Astrocyte of the spinal cord (primary cell): ENCODE measurements around the gene PSEN1.
A peak's percentile ranks its signal among the peaks of the same experiment; 100 is the strongest.
"Not testable (repeated sequence)": the region's sequence is repeated elsewhere in the genome, so short reads cannot be mapped to it uniquely, and the experiment has no call there.

ENCODE experiments used
- DNase-seq: peaks from one replicate; pipeline ENCODE4 v3.0.0; 2011; ENCODE audit warnings: low read depth, low spot score
- H3K4me3 ChIP-seq: 2 replicates; pipeline ENCODE4 v1.5.1; 2011; ENCODE audit warnings: low read depth, mild to moderate bottlenecking, low read length, moderate library complexity
- CTCF ChIP-seq: IDR thresholded peaks from 2 replicates; pipeline ENCODE4 v1.5.1; 2012; ENCODE audit warnings: low read depth, mild to moderate bottlenecking, low read length, inconsistent platforms
- in situ Hi-C: cut with HindIII; loops from 2 replicates; pipeline ENCODE4 v1.10.0; 2017; ENCODE audit warnings: low sequenced_read_pairs

The PSEN1 gene

DNA sequence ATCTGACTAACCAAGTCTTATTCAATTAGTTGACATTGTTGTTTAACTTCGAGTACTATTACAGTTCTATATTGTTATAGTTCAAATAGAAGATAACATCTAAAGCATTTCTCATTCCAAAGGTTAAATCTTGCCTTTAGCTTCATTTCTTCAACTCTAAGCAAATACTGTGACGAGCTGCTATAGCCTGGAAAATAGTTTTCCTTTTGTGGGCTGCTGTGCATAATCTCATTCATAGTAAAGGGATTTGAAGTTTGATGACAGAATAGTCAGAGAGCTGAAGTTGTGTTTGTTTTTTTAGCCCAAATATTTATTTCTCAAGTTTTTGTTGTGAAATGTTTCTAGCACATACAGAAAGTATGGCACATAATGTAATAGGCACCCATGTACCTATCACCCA, 13.4 kb downstream of the PSEN1 start:
- no peak for DNase-seq
- in situ Hi-C loops, result no loop called here
- no peak for TF ChIP-seq CTCF
- H3K4me3 ChIP-seq, result no peak overlapping the region

- DNase-seq, result peak; percentile 37
- H3K4me3 ChIP-seq, result no peak overlapping the region
Observed at GRCh38 chr14:73153272-73153671, 17.0 kb downstream of the PSEN1 start.

GRCh38 chr14:73162251-73162650, 25.9 kb downstream of the PSEN1 start:
- no peak for TF ChIP-seq CTCF
- in situ Hi-C loops, result no loop called here
- no peak for DNase-seq
- no peak overlapping the region for H3K4me3 ChIP-seq

More at GRCh38 chr14:73153272-73153671, 17.0 kb downstream of the PSEN1 start:
- no peak for TF ChIP-seq CTCF
- in situ Hi-C loops, result no loop called here

GRCh38 chr14:73166399-73166798, 30.1 kb downstream of the PSEN1 start:
- in situ Hi-C loops, result no loop called here
- DNase-seq, result no peak
- H3K4me3 ChIP-seq, result no peak overlapping the region
- no peak for TF ChIP-seq CTCF

GRCh38 chr14:73167727-73168126, 31.4 kb downstream of the PSEN1 start:
- no peak for TF ChIP-seq CTCF
- H3K4me3 ChIP-seq, result no peak overlapping the region
- in situ Hi-C loops, result no loop called here
- DNase-seq, result no peak

DNA sequence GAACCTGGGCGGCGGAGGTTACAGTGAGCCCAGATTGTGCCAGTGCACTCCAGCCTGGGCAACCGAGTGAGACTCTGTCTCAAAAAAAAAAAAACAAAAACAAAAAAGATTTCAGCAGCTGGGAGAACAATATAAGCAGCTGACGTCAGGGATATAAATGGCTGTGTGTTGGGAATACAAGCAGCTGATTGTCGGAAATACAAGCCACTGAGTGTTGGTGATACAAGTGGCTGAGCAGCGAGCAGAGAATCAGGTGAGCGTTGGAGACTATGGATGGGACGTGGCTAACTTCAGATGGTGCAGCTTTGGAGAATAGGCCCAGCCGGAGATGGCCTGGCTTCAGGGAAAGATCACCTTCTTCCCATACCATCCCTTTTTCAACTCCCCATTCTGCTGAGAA, 32.0 kb downstream of the PSEN1 start:
- TF ChIP-seq CTCF, result no peak

DNA sequence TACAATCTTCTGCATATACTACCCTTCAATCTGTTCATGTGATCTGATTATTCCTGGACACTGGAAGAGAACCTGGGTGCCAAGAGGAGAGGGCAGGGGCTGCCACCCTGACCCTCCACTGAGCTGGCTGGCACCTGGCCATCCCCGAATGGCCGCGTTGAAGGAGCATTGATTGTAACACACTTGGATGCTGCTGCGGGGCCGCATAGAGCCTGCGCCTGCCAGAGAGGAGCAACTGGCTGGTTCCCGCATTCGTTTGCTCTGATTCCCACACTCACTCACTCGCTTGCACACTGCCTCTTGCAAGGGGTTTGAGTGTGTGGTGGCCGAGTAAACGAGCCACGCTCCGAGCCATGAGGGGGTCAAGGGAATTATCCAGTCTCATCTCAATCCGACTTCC, 32.4 kb downstream of the PSEN1 start:
- no peak for TF ChIP-seq CTCF
- no peak overlapping the region for H3K4me3 ChIP-seq
- in situ Hi-C loops, result no loop called here
- no peak for DNase-seq

More for the DNA sequence above, 32.0 kb downstream of the PSEN1 start:
- no peak overlapping the region for H3K4me3 ChIP-seq
- DNase-seq, result no peak
- in situ Hi-C loops, result no loop called here

DNA sequence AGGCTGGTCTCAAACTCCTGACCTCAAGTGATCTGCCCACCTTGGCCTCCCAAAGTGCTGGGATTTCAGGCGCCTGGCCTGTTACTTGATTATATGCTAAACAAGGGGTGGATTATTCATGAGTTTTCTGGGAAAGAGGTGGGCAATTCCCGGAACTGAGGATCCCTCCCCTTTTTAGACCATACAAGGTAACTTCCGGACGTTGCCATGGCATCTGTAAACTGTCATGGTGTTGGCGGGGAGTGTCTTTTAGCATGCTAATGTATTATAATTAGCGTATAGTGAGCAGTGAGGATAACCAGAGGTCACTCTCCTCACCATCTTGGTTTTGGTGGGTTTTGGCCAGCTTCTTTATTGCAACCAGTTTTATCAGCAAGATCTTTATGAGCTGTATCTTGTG, 33.5 kb downstream of the PSEN1 start:
- in situ Hi-C loops, result not testable (repeated sequence)

More for the DNA sequence above, 33.5 kb downstream of the PSEN1 start:
- not testable (repeated sequence) for DNase-seq, H3K4me3 ChIP-seq
